Measurements from ENCODE around the gene MCM10. TPM values are rescaled to one million over a fixed set of nuclear protein-coding genes. Genes with fewer than 3 reads are reported as not detected.

Gene MCM10
- total RNA-seq, 4 donors from 2014 or later, result 0.22 TPM; not detected in 3

- Histone ChIP-seq H3K27ac (no peak overlapping the region), H3K9me3 (no peaks in the 10 kb centered on the region), H3K36me3 (no peaks in the 10 kb centered on the region), H3K4me3 (no peak overlapping the region), H3K4me1 (no peaks in the 10 kb centered on the region), H3K27me3 (no peaks in the 10 kb centered on the region)
- no peak for TF ChIP-seq CTCF (IDR thresholded peaks at IDR 0.05)
- no peak for TF ChIP-seq EP300 (IDR thresholded peaks at IDR 0.05)
- no peak for TF ChIP-seq POLR2A (IDR thresholded peaks at IDR 0.05)
- DNase-seq (ENCODE audit: low spot score in 2 of 2), result no peak
- 41 to 51% methylated on average over 12 of the region's 12 CpGs for WGBS, 2 donors
These were observed 58.6 kb downstream of the MCM10 start for GRCh38 chr10:13219685-13220670.

GRCh38 chr10:13221572-13221971 is 60.2 kb downstream of the MCM10 start:
- no peak for DNase-seq (ENCODE audit: low spot score in 2 of 2)
- Histone ChIP-seq H3K27ac (no peak overlapping the region), H3K4me3 (no peak overlapping the region), H3K9me3 (no peaks in the 10 kb centered on the region), H3K27me3 (no peaks in the 10 kb centered on the region), H3K4me1 (no peaks in the 10 kb centered on the region), H3K36me3 (no peaks in the 10 kb centered on the region)
- 87 to 95% methylated on average over 8 of the region's 8 CpGs for WGBS, 2 donors
- TF ChIP-seq EP300 (IDR thresholded peaks at IDR 0.05), result no peak
- TF ChIP-seq POLR2A (IDR thresholded peaks at IDR 0.05), result no peak
- no peak for TF ChIP-seq CTCF (IDR thresholded peaks at IDR 0.05)

- TF ChIP-seq CTCF (IDR thresholded peaks at IDR 0.05) (no peak), POLR2A (IDR thresholded peaks at IDR 0.05) (no peak), EP300 (IDR thresholded peaks at IDR 0.05) (no peak)
- 85 to 87% methylated on average over 6 of the region's 6 CpGs for WGBS, 2 donors
- Histone ChIP-seq H3K4me3 (no peak overlapping the region), H3K27ac (no peak overlapping the region), H3K4me1 (no peaks in the 10 kb centered on the region), H3K36me3 (no peaks in the 10 kb centered on the region), H3K27me3 (no peaks in the 10 kb centered on the region), H3K9me3 (no peaks in the 10 kb centered on the region)
- no peak for DNase-seq (ENCODE audit: low spot score in 2 of 2)
These were observed 60.8 kb downstream of the MCM10 start for GRCh38 chr10:13222151-13222550.

- no peak for DNase-seq (ENCODE audit: low spot score in 2 of 2)
- Histone ChIP-seq H3K36me3 (no peaks in the 10 kb centered on the region), H3K4me3 (no peak overlapping the region), H3K27me3 (no peaks in the 10 kb centered on the region), H3K27ac (no peak overlapping the region), H3K9me3 (no peaks in the 10 kb centered on the region), H3K4me1 (no peaks in the 10 kb centered on the region)
- 85 to 90% methylated on average over 7 of the region's 7 CpGs for WGBS, 2 donors
- no peak for TF ChIP-seq EP300 (IDR thresholded peaks at IDR 0.05)
- TF ChIP-seq CTCF (IDR thresholded peaks at IDR 0.05), result no peak
- TF ChIP-seq POLR2A (IDR thresholded peaks at IDR 0.05), result no peak
These were observed 61.2 kb downstream of the MCM10 start for GRCh38 chr10:13222566-13222965.

- Histone ChIP-seq H3K4me3 (no peak overlapping the region), H3K27ac (no peak overlapping the region), H3K27me3 (no peaks in the 10 kb centered on the region), H3K4me1 (no peaks in the 10 kb centered on the region), H3K9me3 (no peaks in the 10 kb centered on the region), H3K36me3 (no peaks in the 10 kb centered on the region)
- WGBS, 2 donors, result 90 to 91% methylated on average over 9 of the region's 9 CpGs
- TF ChIP-seq CTCF (IDR thresholded peaks at IDR 0.05) (no peak), POLR2A (IDR thresholded peaks at IDR 0.05) (no peak), EP300 (IDR thresholded peaks at IDR 0.05) (no peak)
- no peak for DNase-seq (ENCODE audit: low spot score in 2 of 2)
These were observed 61.9 kb downstream of the MCM10 start for GRCh38 chr10:13223241-13223640.

Data from tibial nerve (tissue), 4 donors.